CD4-positive, alpha-beta memory T cell (primary cell): ENCODE measurements around the gene ABCF1. TPM values are rescaled to one million over a fixed set of nuclear protein-coding genes. Genes with fewer than 3 reads are reported as not detected.
A peak's percentile ranks its signal among the peaks of the same experiment; 100 is the strongest.
"Not testable (repeated sequence)": the region's sequence is repeated elsewhere in the genome, so short reads cannot be mapped to it uniquely, and the experiment has no call there.

Source experiments
- CTCF ChIA-PET: fragments of 350-600 bp; sonication (Branson Sonifier 250); formaldehyde crosslinking; loops from one replicate; lab custom pipeline; 2021; ENCODE audit warnings: inconsistent platforms; ENCODE audit not compliant: partially characterized antibody; lab: Charles Lee
- POLR2A ChIA-PET: fragments of 350-600 bp; sonication (Branson Sonifier 250); formaldehyde crosslinking; loops from one replicate; lab custom pipeline; 2021; ENCODE audit not compliant: partially characterized antibody; lab: Charles Lee
- DNase-seq, 5 donors: peaks; one replicate each; pipeline versions ENCODE4 v3.0.0 to v3.0.0-alpha.2; 2020 to 2022; ENCODE audit warnings: mixed read lengths in 1 of 5
- H3K27ac ChIP-seq: one replicate; pipeline ENCODE4 v1.7.0; 2013; ENCODE audit warnings: low read depth, low read length
- H3K27me3 ChIP-seq: 2 replicates; pipeline ENCODE4 v1.7.0; 2013; ENCODE audit warnings: mild to moderate bottlenecking, low read length, moderate library complexity; ENCODE audit not compliant: insufficient read depth
- H3K36me3 ChIP-seq: 2 replicates; pipeline ENCODE4 v1.7.0; 2013; ENCODE audit warnings: mild to moderate bottlenecking, low read length, moderate library complexity; ENCODE audit not compliant: insufficient read depth
- H3K4me1 ChIP-seq: 2 replicates; pipeline ENCODE4 v1.7.0; 2013; ENCODE audit warnings: mild to moderate bottlenecking, low read length, moderate library complexity; ENCODE audit not compliant: insufficient read depth
- H3K4me3 ChIP-seq, 2 donors: one replicate each; pipeline ENCODE4 v1.7.0; 2013; ENCODE audit warnings: low read length in 2 of 2, mild to moderate bottlenecking in 1 of 2
- H3K9me3 ChIP-seq, 2 donors: one replicate each; pipeline ENCODE4 v1.7.0; 2013; ENCODE audit warnings: low read length in 2 of 2, control low read depth in 1 of 2; ENCODE audit not compliant: control insufficient read depth in 1 of 2
- H3K27ac Mint-ChIP-seq, 7 donors: one replicate each; pipeline ENCODE4 v1.8.0; 2020 to 2021; ENCODE audit warnings: mixed read lengths in 7 of 7, mild to moderate bottlenecking in 6 of 7, inconsistent platforms in 3 of 7, moderate library complexity in 3 of 7
- H3K27me3 Mint-ChIP-seq, 2 donors: one replicate each; pipeline ENCODE4 v1.8.0; 2020 to 2021; ENCODE audit warnings: mixed read lengths in 2 of 2
- H3K36me3 Mint-ChIP-seq, 2 donors: one replicate each; pipeline ENCODE4 v1.8.0; 2020 to 2021; ENCODE audit warnings: mixed read lengths in 2 of 2, inconsistent platforms in 1 of 2, mild to moderate bottlenecking in 1 of 2
- H3K4me1 Mint-ChIP-seq, 4 donors: one replicate each; pipeline ENCODE4 v1.8.0; 2020 to 2021; ENCODE audit warnings: mixed read lengths in 4 of 4, mild to moderate bottlenecking in 1 of 4
- H3K4me3 Mint-ChIP-seq, 8 donors: one replicate each; pipeline ENCODE4 v1.8.0; 2020 to 2021; ENCODE audit warnings: mixed read lengths in 8 of 8, mild to moderate bottlenecking in 7 of 8, moderate library complexity in 6 of 8, inconsistent platforms in 3 of 8
- H3K9me3 Mint-ChIP-seq, 8 donors: one replicate each; pipeline ENCODE4 v1.8.0; 2020 to 2021; ENCODE audit warnings: mixed read lengths in 8 of 8, mild to moderate bottlenecking in 5 of 8, inconsistent platforms in 3 of 8, moderate library complexity in 1 of 8
- intact Hi-C: fragments of 100-400 bp; cut with micrococcal nuclease; formaldehyde crosslinking; loops from one replicate; pipeline ENCODE4 v1.15.1; 2023
- polyA plus RNA-seq, 2 donors: library from polyadenylated mRNA; unstranded; fragments of 300-500 nt; fragmentation: Illumina TruSeq; gene quantifications; one replicate each; pipeline ENCODE4 v1.2.3, GENCODE V29; 2021
- total RNA-seq, 2 experiments: library from RNA; stranded (reverse); gene quantifications; one replicate each; pipeline ENCODE4 v1.2.3, GENCODE V29; 2021

Gene ABCF1
- total RNA-seq, result 10 to 100 TPM; 60.8 to 66.8 TPM
- polyA plus RNA-seq, result 10 to 100 TPM in 1 of 2 donors, 1 to 10 TPM in 1; 7.5 to 46.6 TPM

- H3K27ac Mint-ChIP-seq, result peak within 1 kb of the TSS; percentile 97 to 100 (median 99)
- peaks cover 0 to 25% of the 10 kb centered on the region in 2 donors for H3K36me3 Mint-ChIP-seq
- H3K4me1 ChIP-seq, result peaks cover 45% of the 10 kb centered on the region
- POLR2A ChIA-PET, result interaction anchor here (0.6 to 3.2 kb wide), 21 partner anchors 10 to 198 kb away, joined by 3 to 61 read pairs (median 6); partner anchors contain the start of genes ATAT1, GNL1, HLA-E and MDC1
- H3K4me1 Mint-ChIP-seq, result peaks cover 48 to 65% (median 54%) of the 10 kb centered on the region in 4 donors
- peak; percentile 98 to 100 (median 99) for DNase-seq
- no peaks in the 10 kb centered on the region for H3K9me3 ChIP-seq
- peaks cover 5% of the 10 kb centered on the region for H3K36me3 ChIP-seq
- CTCF ChIA-PET, result interaction anchor here (0.8 to 2.4 kb wide), 9 partner anchors 13 to 160 kb away, joined by 3 to 31 read pairs (median 6); partner anchors contain the start of gene MRPS18B
- peak within 1 kb of the TSS; percentile 95 for H3K27ac ChIP-seq
- H3K9me3 Mint-ChIP-seq, result peaks cover 0 to 4% (median 0%) of the 10 kb centered on the region in 8 donors
- H3K27me3 ChIP-seq, result no peaks in the 10 kb centered on the region
- H3K4me3 ChIP-seq, result peak within 1 kb of the TSS; percentile 88 to 94
- H3K27me3 Mint-ChIP-seq, result no peaks in the 10 kb centered on the region
- intact Hi-C loops, result loop anchor here (1.0 kb wide), 4 partner anchors 15 to 55 kb away; partner anchors contain the start of genes GNL1, MRPS18B and PPP1R10
- peak within 1 kb of the TSS; percentile 97 to 100 (median 100) for H3K4me3 Mint-ChIP-seq
Measured at GRCh38 chr6:30571075-30571761, at the start of gene ABCF1. ABCF1 (plus strand) TSS chr6:30571442; CDS start chr6:30571488, 46 bp downstream.

GRCh38 chr6:30521952-30522351 is 49.3 kb upstream of the ABCF1 start:
- H3K36me3 Mint-ChIP-seq, result peaks cover 0 to 13% of the 10 kb centered on the region in 2 donors
- H3K9me3 ChIP-seq, DNase-seq, H3K36me3 ChIP-seq, intact Hi-C loops, H3K27me3 Mint-ChIP-seq, H3K4me3 Mint-ChIP-seq, H3K27me3 ChIP-seq, H3K4me3 ChIP-seq, H3K27ac ChIP-seq: not testable (repeated sequence)
- ChIA-PET POLR2A (interaction anchor here (0.6 to 2.6 kb wide), 6 partner anchors 8 to 50 kb away, joined by 3 to 13 read pairs (median 5); no protein-coding TSS in a partner anchor), CTCF (interaction anchor here (1.6 to 2.1 kb wide), 5 partner anchors 10 to 37 kb away, joined by 5 to 10 read pairs (median 7); no protein-coding TSS in a partner anchor)
- peaks cover 14 to 53% (median 32%) of the 10 kb centered on the region in 4 donors for H3K4me1 Mint-ChIP-seq
- peaks cover 23% of the 10 kb centered on the region for H3K4me1 ChIP-seq
- peak overlapping the region in 1 of 7 donors; percentile 25 for H3K27ac Mint-ChIP-seq
- peaks cover 0 to 21% (median 10%) of the 10 kb centered on the region in 8 donors for H3K9me3 Mint-ChIP-seq

- ChIA-PET CTCF (interaction anchor here (1.5 to 1.7 kb wide), 2 partner anchors 15 kb away, joined by 3 to 8 read pairs; no protein-coding TSS in a partner anchor), POLR2A (interaction anchor here (1.2 to 10.7 kb wide), 3 partner anchors 10 to 33 kb away, joined by 3 to 346 read pairs (median 10); no protein-coding TSS in a partner anchor)
- peaks cover 26 to 55% (median 44%) of the 10 kb centered on the region in 4 donors for H3K4me1 Mint-ChIP-seq
- H3K27me3 Mint-ChIP-seq, H3K27ac ChIP-seq, H3K4me3 ChIP-seq, H3K27me3 ChIP-seq, intact Hi-C loops, H3K36me3 ChIP-seq, DNase-seq, H3K36me3 Mint-ChIP-seq, H3K27ac Mint-ChIP-seq, H3K9me3 ChIP-seq: not testable (repeated sequence)
- peak overlapping the region in 1 of 8 donors; percentile 43 for H3K4me3 Mint-ChIP-seq
- peaks cover 0 to 15% (median 5%) of the 10 kb centered on the region in 8 donors for H3K9me3 Mint-ChIP-seq
- H3K4me1 ChIP-seq, result peaks cover 26% of the 10 kb centered on the region
Measured at GRCh38 chr6:30526444-30526843, 44.8 kb upstream of the ABCF1 start.

GRCh38 chr6:30529349-30529875 is 41.8 kb upstream of the ABCF1 start:
- DNase-seq, result peak in 1 of 5 donors; percentile 55

GRCh38 chr6:30530014-30530413 is 41.2 kb upstream of the ABCF1 start:
- peaks cover 43% of the 10 kb centered on the region for H3K4me1 ChIP-seq
- peaks cover 34 to 70% (median 50%) of the 10 kb centered on the region in 4 donors for H3K4me1 Mint-ChIP-seq
- H3K4me3 Mint-ChIP-seq, result peak overlapping the region in 6 of 8 donors; percentile 4 to 83 (median 68)

More at GRCh38 chr6:30529349-30529875, 41.8 kb upstream of the ABCF1 start:
- H3K27me3 Mint-ChIP-seq, H3K27ac ChIP-seq, H3K4me3 ChIP-seq, H3K36me3 ChIP-seq, H3K36me3 Mint-ChIP-seq, intact Hi-C loops, H3K9me3 Mint-ChIP-seq, H3K27me3 ChIP-seq, H3K9me3 ChIP-seq: not testable (repeated sequence)
- peaks cover 35 to 76% (median 52%) of the 10 kb centered on the region in 4 donors for H3K4me1 Mint-ChIP-seq
- ChIA-PET CTCF (interaction anchor here (0.8 to 5.2 kb wide), 11 partner anchors 9 to 76 kb away, joined by 3 to 131 read pairs (median 4); partner anchors contain the start of gene ABCF1), POLR2A (interaction anchor here (0.8 to 10.7 kb wide), 11 partner anchors 8 to 205 kb away, joined by 3 to 346 read pairs (median 6); partner anchors contain the start of genes GNL1 and PRR3)
- peak overlapping the region; percentile 36 to 88 (median 71) for H3K27ac Mint-ChIP-seq
- peak overlapping the region in 7 of 8 donors; percentile 55 to 83 (median 71) for H3K4me3 Mint-ChIP-seq
- H3K4me1 ChIP-seq, result peaks cover 43% of the 10 kb centered on the region

GRCh38 chr6:30533460-30534294 is 37.6 kb upstream of the ABCF1 start:
- peak overlapping the region; percentile 85 to 99 (median 95) for H3K27ac Mint-ChIP-seq
- no peak overlapping the region for H3K4me3 ChIP-seq
- DNase-seq, result peak in 4 of 5 donors; percentile 31 to 52 (median 50)

More at GRCh38 chr6:30530014-30530413, 41.2 kb upstream of the ABCF1 start:
- DNase-seq, result no peak
- Histone ChIP-seq H3K9me3 (no peaks in the 10 kb centered on the region), H3K4me3 (no peak overlapping the region), H3K27me3 (no peaks in the 10 kb centered on the region), H3K27ac (no peak overlapping the region), H3K36me3 (no peaks in the 10 kb centered on the region)
- CTCF ChIA-PET, result interaction anchor here (0.8 to 5.2 kb wide), 11 partner anchors 9 to 76 kb away, joined by 3 to 131 read pairs (median 4); partner anchors contain the start of gene ABCF1
- H3K36me3 Mint-ChIP-seq, result peaks cover 0 to 3% of the 10 kb centered on the region in 2 donors
- H3K27ac Mint-ChIP-seq, result peak overlapping the region; percentile 16 to 88 (median 71)
- H3K9me3 Mint-ChIP-seq, result peaks cover 0 to 4% (median 0%) of the 10 kb centered on the region in 8 donors
- no peaks in the 10 kb centered on the region for H3K27me3 Mint-ChIP-seq
- intact Hi-C loops, result no loop called here
- POLR2A ChIA-PET, result interaction anchor here (0.7 to 10.7 kb wide), 12 partner anchors 8 to 205 kb away, joined by 3 to 346 read pairs (median 6); partner anchors contain the start of genes GNL1 and PRR3

More at GRCh38 chr6:30533460-30534294, 37.6 kb upstream of the ABCF1 start:
- Histone ChIP-seq H3K4me1 (peaks cover 37% of the 10 kb centered on the region), H3K27ac (peak overlapping the region; percentile 32), H3K27me3 (no peaks in the 10 kb centered on the region), H3K36me3 (no peaks in the 10 kb centered on the region), H3K9me3 (no peaks in the 10 kb centered on the region)
- intact Hi-C loops, result loop anchor here (2.0 kb wide), 1 partner anchor 25 kb away; no protein-coding TSS in a partner anchor
- POLR2A ChIA-PET, result interaction anchor here (1.0 to 10.7 kb wide), 7 partner anchors 8 to 50 kb away, joined by 5 to 346 read pairs (median 26); no protein-coding TSS in a partner anchor
- peak overlapping the region; percentile 82 to 96 (median 92) for H3K4me3 Mint-ChIP-seq
- CTCF ChIA-PET, result interaction anchor here (0.8 to 5.2 kb wide), 14 partner anchors 9 to 202 kb away, joined by 3 to 131 read pairs (median 10); no protein-coding TSS in a partner anchor
- peaks cover 0 to 3% of the 10 kb centered on the region in 2 donors for H3K36me3 Mint-ChIP-seq
- H3K27me3 Mint-ChIP-seq, result no peaks in the 10 kb centered on the region
- H3K4me1 Mint-ChIP-seq, result peaks cover 25 to 45% (median 35%) of the 10 kb centered on the region in 4 donors
- peaks cover 0 to 2% (median 0%) of the 10 kb centered on the region in 8 donors for H3K9me3 Mint-ChIP-seq
